ENCODE results near the gene RCCD1. TPM values are rescaled to one million over a fixed set of nuclear protein-coding genes. Genes with fewer than 3 reads are reported as not detected.

Gene RCCD1
- total and polyA plus RNA-seq, 2 of the 8 experiments (the other 6 are each of a cell fraction or from before 2014, with no cell fraction given), result 9.9 to 18.8 TPM

- Histone ChIP-seq H2BK15ac (ENCODE audit: low read length) (no peak overlapping the region), H4K91ac (replicated peaks; ENCODE audit: insufficient read length, low read length) (no peak overlapping the region), H3K36me3 (ENCODE audit: control insufficient read depth in 2 of 4, insufficient read depth in 4 of 4, low read length in 3 of 4) (peaks cover 11 to 57% (median 32%) of the 10 kb centered on the region in 4 experiments; a peak in 7 of 8 replicates), H2BK20ac (ENCODE audit: low read length) (no peak overlapping the region), H3K56ac (replicated peaks; ENCODE audit: insufficient read length, low read depth, low read length) (no peak overlapping the region), H3K4me3 (ENCODE audit: extremely low read depth in 1 of 4, insufficient read depth in 2 of 4, low read depth in 3 of 4, low read length in 4 of 4) (no peak overlapping the region), H3K4me1 (replicated peaks in 1 of 4; ENCODE audit: control insufficient read depth in 3 of 4, insufficient read depth in 4 of 4, low read length in 3 of 4) (peaks cover 0 to 7% (median 6%) of the 10 kb centered on the region in 4 experiments; a peak in 6 of 7 replicates), H3K4me2 (ENCODE audit: insufficient read depth in 1 of 2, low read depth in 2 of 2, low read length in 2 of 2) (no peak overlapping the region), H3K23me2 (ENCODE audit: low read depth, low read length) (peaks cover 7% of the 10 kb centered on the region; the same call in 1 of the 2 replicates), H3K79me2 (ENCODE audit: control insufficient read depth in 1 of 2, insufficient read depth in 2 of 2, low read length in 2 of 2) (no peaks in the 10 kb centered on the region), H4K8ac (ENCODE audit: extremely low read depth, insufficient read depth, low read length) (no peak overlapping the region), H2BK12ac (ENCODE audit: low read depth, low read length) (no peak overlapping the region), H2AFZ (ENCODE audit: low read length) (no peak overlapping the region), H3K27me3 (replicated peaks in 1 of 4; ENCODE audit: control insufficient read depth in 3 of 4, extremely low read depth in 1 of 4, insufficient read depth in 3 of 4, low read length in 3 of 4) (no peaks in the 10 kb centered on the region), H4K20me1 (replicated peaks in 1 of 2; ENCODE audit: control insufficient read depth in 1 of 2, insufficient read depth in 2 of 2, low read length in 2 of 2) (peaks cover 4 to 6% of the 10 kb centered on the region in 2 experiments), H2AK5ac (ENCODE audit: low read depth, low read length) (no peak overlapping the region), H3K79me1 (ENCODE audit: low read depth, low read length) (no peaks in the 10 kb centered on the region), H3K9me3 (ENCODE audit: insufficient read depth in 2 of 2, low read depth in 1 of 2, low read length in 1 of 2) (no peaks in the 10 kb centered on the region), H4K5ac (ENCODE audit: insufficient read length, low read depth, low read length) (no peak overlapping the region), H3K9ac (replicated peaks in 1 of 4; ENCODE audit: extremely low read depth in 1 of 4, low read depth in 3 of 4, low read length in 3 of 4) (no peak overlapping the region), H3K23ac (ENCODE audit: insufficient read length) (no peak overlapping the region), H2BK5ac (ENCODE audit: low read depth, low read length) (no peak overlapping the region), H3K14ac (ENCODE audit: insufficient read length) (no peak overlapping the region), H3K4ac (replicated peaks; ENCODE audit: insufficient read length, low read depth, low read length) (no peak overlapping the region), H2BK120ac (replicated peaks; ENCODE audit: low read depth, low read length) (no peak overlapping the region), H3K18ac (ENCODE audit: extremely low read depth, low read length) (no peak overlapping the region), H3K27ac (ENCODE audit: low read depth, low read length) (no peak overlapping the region)
- no peak for FAIRE-seq
- no peak for DNase-seq (ENCODE audit: low read depth in 1 of 2, low spot score in 2 of 2)
- WGBS, 2 experiments (ENCODE audit: extremely low coverage in 1 of 2, insufficient coverage in 1 of 2, insufficient read length in 1 of 2, insufficient replicate concordance in 2 of 2, low coverage in 1 of 2, low lambda C conversion rate in 2 of 2, missing lambda C conversion rate in 1 of 2), result 85% methylated on average over 6 of the region's 7 CpGs; no CpG with 5 or more reads in 1 of the 2 experiments
- CTCF ChIA-PET (ENCODE audit: partially characterized antibody), result interaction anchor here (0.8 to 20.7 kb wide), 6 partner anchors 9 to 37 kb away, joined by 3 to 306 read pairs (median 3); partner anchors contain the start of genes MAN2A2 and RCCD1
- POLR2A ChIA-PET (ENCODE audit: partially characterized antibody), result interaction anchor here (1.3 kb wide), 1 partner anchor 10 kb away, joined by 3 read pairs; no protein-coding TSS in a partner anchor
- TF ChIP-seq SIRT6 (IDR thresholded peaks at IDR 0.05; ENCODE audit: low read length), result no peak
- TF ChIP-seq E2F6 (IDR thresholded peaks at IDR 0.05), result no peak
- no peak for TF ChIP-seq MAFK (IDR thresholded peaks at IDR 0.05; ENCODE audit: low read depth, low read length)
- no peak for TF ChIP-seq BACH1 (IDR thresholded peaks at IDR 0.05; ENCODE audit: low read length)
- TF ChIP-seq SP4 (IDR thresholded peaks at IDR 0.05; ENCODE audit: low read length), result no peak
- no peak for TF ChIP-seq ZNF274 (IDR thresholded peaks at IDR 0.05; ENCODE audit: borderline replicate concordance, extremely low read depth, low read length)
- TF ChIP-seq ASH2L (IDR thresholded peaks at IDR 0.05; ENCODE audit: low read length), result no peak
- no peak for TF ChIP-seq SIX5 (IDR thresholded peaks at IDR 0.05; ENCODE audit: low read depth, low read length)
- TF ChIP-seq SUZ12 (IDR thresholded peaks at IDR 0.05; ENCODE audit: low read length), result no peak
- no peak for TF ChIP-seq KDM5A (IDR thresholded peaks at IDR 0.05; ENCODE audit: low read length)
- no peak for TF ChIP-seq ATF3 (IDR thresholded peaks at IDR 0.05; ENCODE audit: insufficient read depth, low read depth, low read length)
- no peak for TF ChIP-seq CBX5 (IDR thresholded peaks at IDR 0.05; ENCODE audit: low read depth, low read length)
- no peak for TF ChIP-seq RFX5 (IDR thresholded peaks at IDR 0.05; ENCODE audit: borderline replicate concordance, low read depth, low read length)
These were observed 14.9 kb upstream of the RCCD1 start for GRCh38 chr15:90939756-90940155.

Data from H1 (cell line).